NCI-H146 treated with DMSO at 0.1 percent for 48 hours (cell line): ENCODE measurements around the gene OR13C3.
"Not testable (repeated sequence)": the region's sequence is repeated elsewhere in the genome, so short reads cannot be mapped to it uniquely, and the experiment has no call there.

ENCODE experiments used
- DNase-seq: peaks from one replicate; lab custom pipeline; 2025; ENCODE audit not compliant: unreplicated experiment; lab: John Stamatoyannopoulos, UW

The OR13C3 gene

DNA sequence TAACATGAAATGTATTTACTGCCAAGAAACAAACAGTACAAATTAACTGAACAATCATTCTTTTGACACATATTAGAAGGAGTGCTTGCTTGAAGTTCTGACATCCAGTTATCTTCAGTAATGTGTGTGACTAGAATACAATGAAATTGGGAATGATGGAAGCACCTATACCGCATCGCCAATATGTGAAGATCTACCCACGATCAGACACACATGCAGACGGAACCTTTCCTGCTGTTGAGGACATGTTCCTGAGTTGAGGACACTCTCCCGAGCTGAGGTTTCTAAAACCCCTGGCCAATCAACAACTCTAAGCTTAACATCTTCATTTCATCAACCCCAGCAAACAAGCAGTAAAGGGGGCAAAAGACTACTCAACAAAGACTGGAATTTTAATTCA is at the start of gene OR13C3:
OR13C3 (minus strand) TSS at position 101 of the 400 bp plus-strand sequence. CDS start 133 bp downstream, outside the sequence.
- no peak for DNase-seq

GRCh38 chr9:104580562-104580961 is 43.9 kb upstream of the OR13C3 start:
- no peak for DNase-seq

GRCh38 chr9:104577263-104577662 is 40.6 kb upstream of the OR13C3 start:
- DNase-seq, result no peak

DNA sequence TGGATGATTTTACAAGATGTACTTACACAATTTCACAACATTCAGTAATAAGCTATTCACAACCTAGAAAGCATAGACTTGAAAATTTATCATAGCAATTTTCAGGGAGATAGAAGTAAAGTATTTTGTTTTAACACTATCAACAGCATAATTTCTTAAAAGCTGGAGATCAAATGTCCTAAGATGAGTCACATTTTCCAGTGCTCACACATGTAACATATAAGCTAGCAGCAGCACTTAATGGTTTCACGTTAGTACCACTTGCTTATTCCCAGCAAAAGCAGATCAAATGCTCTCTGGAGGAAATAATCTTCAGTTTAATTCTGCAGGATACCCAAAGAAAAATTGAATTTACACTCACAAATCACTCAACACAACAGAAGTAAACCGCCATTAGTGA is 38.8 kb upstream of the OR13C3 start:
- DNase-seq, result no peak

- DNase-seq, result no peak
Measured at GRCh38 chr9:104572612-104573011, 36.0 kb upstream of the OR13C3 start.

DNA sequence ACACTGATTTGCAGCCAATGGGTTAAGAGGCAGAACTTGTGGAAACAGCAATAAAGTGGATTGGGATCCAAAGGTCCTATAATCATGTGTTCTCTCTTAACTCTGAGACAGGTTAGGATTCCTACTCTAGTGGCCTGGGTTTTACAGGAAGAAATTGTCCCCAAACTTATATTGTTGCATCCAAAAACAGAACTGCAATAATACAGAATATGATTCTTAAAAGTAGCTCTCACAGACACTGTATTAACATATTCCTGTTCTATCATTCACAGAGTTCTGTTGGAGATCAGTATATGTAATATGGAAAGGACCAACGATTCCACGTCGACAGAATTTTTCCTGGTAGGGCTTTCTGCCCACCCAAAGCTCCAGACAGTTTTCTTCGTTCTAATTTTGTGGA is 32.2 kb upstream of the OR13C3 start, which contains the start of gene OR13C8:
OR13C8 (plus strand) TSS at position 301 of the 400 bp plus-strand sequence; CDS start at position 301, 0 bp downstream.
- DNase-seq, result no peak

DNA sequence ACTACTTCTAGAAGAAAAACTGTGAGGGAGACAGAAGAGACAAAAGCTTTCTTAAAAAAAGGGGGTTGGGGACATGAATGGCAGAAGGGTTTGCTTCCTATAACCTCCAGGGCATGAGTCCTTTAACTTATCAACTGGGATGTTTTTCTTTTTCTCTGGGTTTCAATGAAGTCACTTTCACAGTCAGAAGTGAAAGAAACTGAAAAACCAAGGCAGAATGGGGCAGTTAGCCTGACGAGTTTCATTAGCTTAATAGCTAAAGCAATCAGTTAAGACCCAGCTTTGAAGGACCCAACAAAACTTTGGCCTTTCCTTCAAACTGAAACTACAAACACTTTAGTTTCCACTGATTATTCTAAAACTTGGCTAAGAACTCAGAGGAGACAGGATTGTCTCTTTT is 27.7 kb upstream of the OR13C3 start:
- no peak for DNase-seq

GRCh38 chr9:104556830-104557634 is 20.4 kb upstream of the OR13C3 start:
- no peak for DNase-seq

- no peak for DNase-seq
Measured at GRCh38 chr9:104555521-104555920, 18.9 kb upstream of the OR13C3 start.

GRCh38 chr9:104553261-104553660 is 16.6 kb upstream of the OR13C3 start:
- DNase-seq, result no peak

- DNase-seq, result no peak
Measured at GRCh38 chr9:104544644-104545043, 8.0 kb upstream of the OR13C3 start.

DNA sequence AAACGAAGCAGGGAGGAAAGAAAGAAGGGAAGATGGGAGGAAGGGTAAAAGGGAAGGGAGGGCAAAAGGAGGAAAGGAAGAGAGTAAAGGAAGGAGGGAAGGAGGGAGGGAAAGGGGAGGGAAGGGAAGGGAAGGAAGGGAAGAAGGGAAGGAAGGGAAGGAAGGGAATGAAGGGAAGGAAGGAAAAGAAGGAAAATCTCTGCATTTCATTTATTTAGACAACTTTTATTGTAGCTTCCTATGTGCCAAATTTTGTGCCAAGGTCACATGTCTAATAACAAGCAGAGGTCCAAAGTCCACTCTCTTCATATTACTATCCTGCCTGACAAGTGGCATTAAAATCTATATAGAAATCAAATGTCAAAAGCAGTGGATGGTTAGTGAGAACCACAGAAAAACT is 2.6 kb upstream of the OR13C3 start:
- DNase-seq, result no peak

DNA sequence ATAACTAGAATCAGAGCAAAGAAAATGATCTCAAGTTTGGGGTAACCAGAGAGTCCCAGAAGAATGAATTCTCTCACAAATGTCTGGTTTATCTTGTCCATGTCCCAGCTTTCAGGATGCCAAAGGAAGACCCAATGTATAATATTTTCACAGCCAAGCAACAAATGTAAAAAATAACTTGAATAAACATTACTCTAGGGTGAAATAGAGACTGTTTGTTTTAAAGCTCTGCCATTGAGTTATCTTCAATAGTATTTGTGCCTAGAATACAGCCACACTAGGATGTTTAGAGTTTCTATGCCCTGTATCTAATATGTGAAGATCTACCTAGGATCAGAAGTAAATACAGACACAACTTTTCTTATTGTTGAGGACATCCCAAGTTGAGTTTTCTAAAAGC is 9.5 kb downstream of the OR13C3 start, which contains the start of gene OR13C4:
OR13C4 (minus strand) TSS at position 101 of the 400 bp plus-strand sequence; CDS start at position 101, 0 bp downstream.
- no peak for DNase-seq

DNA sequence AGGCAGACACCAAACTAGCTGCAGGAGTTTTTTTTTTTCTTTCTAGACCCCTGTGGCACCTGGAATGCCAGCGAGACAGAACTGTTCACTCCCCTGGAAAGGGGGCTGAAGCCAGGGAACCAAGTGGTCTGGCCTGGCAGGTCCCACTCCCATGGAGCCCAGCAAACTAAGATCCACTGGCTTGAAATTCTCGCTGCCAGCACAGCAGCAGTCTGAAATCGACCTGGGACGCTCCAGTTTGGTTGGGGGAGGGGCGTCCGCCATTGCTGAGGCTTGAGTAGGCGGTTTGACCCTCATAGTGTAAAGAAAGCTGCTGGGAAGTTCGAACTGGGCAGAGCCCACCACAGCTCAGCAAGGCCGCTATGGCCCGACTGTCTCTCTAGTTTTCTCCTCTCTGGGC is 16.4 kb downstream of the OR13C3 start:
- DNase-seq, result not testable (repeated sequence)

GRCh38 chr9:104514901-104515300 is 21.8 kb downstream of the OR13C3 start:
- DNase-seq, result no peak

DNA sequence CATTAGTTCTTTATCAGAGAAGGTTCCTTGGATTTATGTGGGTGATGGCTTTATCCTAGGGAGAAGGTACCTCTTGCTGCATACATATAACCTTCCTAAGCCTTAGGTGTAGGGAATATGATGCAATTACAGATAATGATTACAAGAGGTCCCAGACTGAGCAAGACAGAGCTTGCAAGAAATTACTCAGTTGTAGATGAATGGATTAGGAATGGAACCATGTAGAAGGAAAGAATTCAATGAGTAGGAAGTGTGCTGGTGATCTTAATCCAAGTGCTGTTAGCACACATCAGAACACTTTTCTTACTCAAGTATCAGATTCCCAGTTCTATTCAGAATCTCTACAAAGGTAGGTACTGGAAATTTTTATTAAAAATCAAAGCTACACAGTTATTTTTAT is 30.1 kb downstream of the OR13C3 start:
- no peak for DNase-seq

- DNase-seq, result no peak
Measured at GRCh38 chr9:104503963-104504362, 32.7 kb downstream of the OR13C3 start, which contains the start of gene OR13F1. Gene OR13F1, plus strand, starts transcription at chr9:104504263. Its CDS starts 0 bp downstream, at chr9:104504263.

- DNase-seq, result no peak
Measured at GRCh38 chr9:104503440-104503839, 33.2 kb downstream of the OR13C3 start.

DNA sequence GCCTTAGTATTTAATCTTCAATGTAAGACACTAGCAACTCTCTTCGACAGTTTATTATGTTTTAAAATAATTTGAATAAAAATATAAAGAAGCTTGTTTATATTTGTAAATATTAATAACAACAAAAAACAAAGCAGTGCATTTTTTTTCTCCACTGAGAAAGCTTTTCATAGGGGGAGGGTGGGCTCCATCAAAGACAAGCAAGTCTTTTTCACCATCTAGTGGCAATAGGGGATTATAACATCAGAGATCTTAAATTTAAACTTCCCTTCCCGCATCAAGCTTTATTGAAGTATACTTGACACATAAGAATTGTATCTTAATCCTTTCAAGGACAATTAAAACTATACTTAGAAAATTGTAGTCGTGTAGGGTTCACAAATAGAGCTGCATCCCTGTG is 41.8 kb downstream of the OR13C3 start:
- no peak for DNase-seq
